ENCODE data around the gene KSR1.

DNA sequence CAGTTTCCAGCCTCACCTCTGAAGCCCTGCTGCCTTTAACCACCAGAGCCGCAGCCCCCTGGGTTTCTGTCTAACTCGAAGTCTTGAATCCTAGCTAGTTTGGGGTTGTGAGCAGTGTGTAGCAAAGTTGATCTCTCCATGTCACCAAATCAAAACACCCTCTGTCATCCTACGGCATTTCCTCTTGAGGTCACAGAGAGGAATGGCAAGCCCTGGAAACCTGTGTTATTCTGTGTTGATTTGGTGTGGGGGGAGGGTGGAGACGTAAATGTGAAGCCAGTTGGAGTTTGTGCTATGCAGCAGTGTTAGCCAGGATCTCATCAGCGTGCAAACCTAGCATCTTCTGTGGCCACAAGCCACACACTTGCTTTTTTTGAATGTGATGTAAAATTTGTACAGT, 169.6 kb downstream of the KSR1 start:
- TF ChIP-seq POLR2AphosphoS5 (IDR thresholded peaks at IDR 0.05; ENCODE audit: low read depth), result no peak
- TF ChIP-seq, protein P1, sequence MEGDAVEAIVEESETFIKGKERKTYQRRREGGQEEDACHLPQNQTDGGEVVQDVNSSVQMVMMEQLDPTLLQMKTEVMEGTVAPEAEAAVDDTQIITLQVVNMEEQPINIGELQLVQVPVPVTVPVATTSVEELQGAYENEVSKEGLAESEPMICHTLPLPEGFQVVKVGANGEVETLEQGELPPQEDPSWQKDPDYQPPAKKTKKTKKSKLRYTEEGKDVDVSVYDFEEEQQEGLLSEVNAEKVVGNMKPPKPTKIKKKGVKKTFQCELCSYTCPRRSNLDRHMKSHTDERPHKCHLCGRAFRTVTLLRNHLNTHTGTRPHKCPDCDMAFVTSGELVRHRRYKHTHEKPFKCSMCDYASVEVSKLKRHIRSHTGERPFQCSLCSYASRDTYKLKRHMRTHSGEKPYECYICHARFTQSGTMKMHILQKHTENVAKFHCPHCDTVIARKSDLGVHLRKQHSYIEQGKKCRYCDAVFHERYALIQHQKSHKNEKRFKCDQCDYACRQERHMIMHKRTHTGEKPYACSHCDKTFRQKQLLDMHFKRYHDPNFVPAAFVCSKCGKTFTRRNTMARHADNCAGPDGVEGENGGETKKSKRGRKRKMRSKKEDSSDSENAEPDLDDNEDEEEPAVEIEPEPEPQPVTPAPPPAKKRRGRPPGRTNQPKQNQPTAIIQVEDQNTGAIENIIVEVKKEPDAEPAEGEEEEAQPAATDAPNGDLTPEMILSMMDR (conservative IDR thresholded peaks at IDR 0.05; ENCODE audit: low read depth in 2 of 2), result no peak
- TF ChIP-seq EZH2 (IDR thresholded peaks at IDR 0.05; ENCODE audit: low read depth, unreplicated experiment), result no peak
- no peak for TF ChIP-seq CREB1 (CRISPR knock-in tag; IDR thresholded peaks at IDR 0.05; ENCODE audit: low read depth)
- no peak for TF ChIP-seq REST (IDR thresholded peaks at IDR 0.05; ENCODE audit: unreplicated experiment)
- TF ChIP-seq EZH2phosphoT487 (IDR thresholded peaks at IDR 0.05; ENCODE audit: unreplicated experiment), result no peak
- TF ChIP-seq, protein P2, sequence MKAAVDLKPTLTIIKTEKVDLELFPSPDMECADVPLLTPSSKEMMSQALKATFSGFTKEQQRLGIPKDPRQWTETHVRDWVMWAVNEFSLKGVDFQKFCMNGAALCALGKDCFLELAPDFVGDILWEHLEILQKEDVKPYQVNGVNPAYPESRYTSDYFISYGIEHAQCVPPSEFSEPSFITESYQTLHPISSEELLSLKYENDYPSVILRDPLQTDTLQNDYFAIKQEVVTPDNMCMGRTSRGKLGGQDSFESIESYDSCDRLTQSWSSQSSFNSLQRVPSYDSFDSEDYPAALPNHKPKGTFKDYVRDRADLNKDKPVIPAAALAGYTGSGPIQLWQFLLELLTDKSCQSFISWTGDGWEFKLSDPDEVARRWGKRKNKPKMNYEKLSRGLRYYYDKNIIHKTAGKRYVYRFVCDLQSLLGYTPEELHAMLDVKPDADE (IDR thresholded peaks at IDR 0.05), result no peak
- no peak for TF ChIP-seq ZNF114 (CRISPR knock-in tag; IDR thresholded peaks at IDR 0.05)
- no peak for TF ChIP-seq JUNB (IDR thresholded peaks at IDR 0.05; ENCODE audit: unreplicated experiment)
- TF ChIP-seq, protein P3, sequence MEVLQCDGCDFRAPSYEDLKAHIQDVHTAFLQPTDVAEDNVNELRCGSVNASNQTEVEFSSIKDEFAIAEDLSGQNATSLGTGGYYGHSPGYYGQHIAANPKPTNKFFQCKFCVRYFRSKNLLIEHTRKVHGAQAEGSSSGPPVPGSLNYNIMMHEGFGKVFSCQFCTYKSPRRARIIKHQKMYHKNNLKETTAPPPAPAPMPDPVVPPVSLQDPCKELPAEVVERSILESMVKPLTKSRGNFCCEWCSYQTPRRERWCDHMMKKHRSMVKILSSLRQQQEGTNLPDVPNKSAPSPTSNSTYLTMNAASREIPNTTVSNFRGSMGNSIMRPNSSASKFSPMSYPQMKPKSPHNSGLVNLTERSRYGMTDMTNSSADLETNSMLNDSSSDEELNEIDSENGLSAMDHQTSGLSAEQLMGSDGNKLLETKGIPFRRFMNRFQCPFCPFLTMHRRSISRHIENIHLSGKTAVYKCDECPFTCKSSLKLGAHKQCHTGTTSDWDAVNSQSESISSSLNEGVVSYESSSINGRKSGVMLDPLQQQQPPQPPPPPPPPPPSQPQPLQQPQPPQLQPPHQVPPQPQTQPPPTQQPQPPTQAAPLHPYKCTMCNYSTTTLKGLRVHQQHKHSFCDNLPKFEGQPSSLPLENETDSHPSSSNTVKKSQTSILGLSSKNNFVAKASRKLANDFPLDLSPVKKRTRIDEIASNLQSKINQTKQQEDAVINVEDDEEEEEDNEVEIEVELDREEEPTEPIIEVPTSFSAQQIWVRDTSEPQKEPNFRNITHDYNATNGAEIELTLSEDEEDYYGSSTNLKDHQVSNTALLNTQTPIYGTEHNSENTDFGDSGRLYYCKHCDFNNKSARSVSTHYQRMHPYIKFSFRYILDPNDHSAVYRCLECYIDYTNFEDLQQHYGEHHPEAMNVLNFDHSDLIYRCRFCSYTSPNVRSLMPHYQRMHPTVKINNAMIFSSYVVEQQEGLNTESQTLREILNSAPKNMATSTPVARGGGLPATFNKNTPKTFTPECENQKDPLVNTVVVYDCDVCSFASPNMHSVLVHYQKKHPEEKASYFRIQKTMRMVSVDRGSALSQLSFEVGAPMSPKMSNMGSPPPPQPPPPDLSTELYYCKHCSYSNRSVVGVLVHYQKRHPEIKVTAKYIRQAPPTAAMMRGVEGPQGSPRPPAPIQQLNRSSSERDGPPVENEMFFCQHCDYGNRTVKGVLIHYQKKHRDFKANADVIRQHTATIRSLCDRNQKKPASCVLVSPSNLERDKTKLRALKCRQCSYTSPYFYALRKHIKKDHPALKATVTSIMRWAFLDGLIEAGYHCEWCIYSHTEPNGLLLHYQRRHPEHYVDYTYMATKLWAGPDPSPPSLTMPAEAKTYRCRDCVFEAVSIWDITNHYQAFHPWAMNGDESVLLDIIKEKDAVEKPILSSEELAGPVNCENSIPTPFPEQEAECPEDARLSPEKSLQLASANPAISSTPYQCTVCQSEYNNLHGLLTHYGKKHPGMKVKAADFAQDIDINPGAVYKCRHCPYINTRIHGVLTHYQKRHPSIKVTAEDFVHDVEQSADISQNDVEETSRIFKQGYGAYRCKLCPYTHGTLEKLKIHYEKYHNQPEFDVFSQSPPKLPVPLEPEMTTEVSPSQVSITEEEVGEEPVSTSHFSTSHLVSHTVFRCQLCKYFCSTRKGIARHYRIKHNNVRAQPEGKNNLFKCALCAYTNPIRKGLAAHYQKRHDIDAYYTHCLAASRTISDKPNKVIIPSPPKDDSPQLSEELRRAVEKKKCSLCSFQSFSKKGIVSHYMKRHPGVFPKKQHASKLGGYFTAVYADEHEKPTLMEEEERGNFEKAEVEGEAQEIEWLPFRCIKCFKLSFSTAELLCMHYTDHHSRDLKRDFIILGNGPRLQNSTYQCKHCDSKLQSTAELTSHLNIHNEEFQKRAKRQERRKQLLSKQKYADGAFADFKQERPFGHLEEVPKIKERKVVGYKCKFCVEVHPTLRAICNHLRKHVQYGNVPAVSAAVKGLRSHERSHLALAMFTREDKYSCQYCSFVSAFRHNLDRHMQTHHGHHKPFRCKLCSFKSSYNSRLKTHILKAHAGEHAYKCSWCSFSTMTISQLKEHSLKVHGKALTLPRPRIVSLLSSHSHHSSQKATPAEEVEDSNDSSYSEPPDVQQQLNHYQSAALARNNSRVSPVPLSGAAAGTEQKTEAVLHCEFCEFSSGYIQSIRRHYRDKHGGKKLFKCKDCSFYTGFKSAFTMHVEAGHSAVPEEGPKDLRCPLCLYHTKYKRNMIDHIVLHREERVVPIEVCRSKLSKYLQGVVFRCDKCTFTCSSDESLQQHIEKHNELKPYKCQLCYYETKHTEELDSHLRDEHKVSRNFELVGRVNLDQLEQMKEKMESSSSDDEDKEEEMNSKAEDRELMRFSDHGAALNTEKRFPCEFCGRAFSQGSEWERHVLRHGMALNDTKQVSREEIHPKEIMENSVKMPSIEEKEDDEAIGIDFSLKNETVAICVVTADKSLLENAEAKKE (CRISPR knock-in tag; IDR thresholded peaks at IDR 0.05), result no peak
- no peak for TF ChIP-seq STAT1 (IDR thresholded peaks at IDR 0.05; ENCODE audit: unreplicated experiment)
